SK-N-SH (cell line): Measurements from ENCODE around the gene CHMP1A. TPM values are rescaled to one million over a fixed set of nuclear protein-coding genes. Genes with fewer than 3 reads are reported as not detected.

Source experiments
- CTCF ChIA-PET: fragments of 300-600, 350-600 bp; formaldehyde crosslinking; extraction: SDS; loops from one replicate; lab custom pipeline; 2021; lab: Yijun Ruan, JAX
- POLR2A ChIA-PET: fragments of 350-600 bp; sonication (Branson Sonifier 250); formaldehyde crosslinking; extraction: SDS; loops from one replicate; lab custom pipeline; 2020; ENCODE audit warnings: antibody characterized with exemption, inconsistent platforms; lab: Yijun Ruan, JAX
- DNase-seq: peaks from one replicate; pipeline ENCODE4 v3.0.0; 2012
- H2AFZ ChIP-seq: fragments of 200-600 bp; sonication (generic); 2 replicates; pipeline ENCODE4 v1.8.1; 2016; ENCODE audit warnings: antibody characterized with exemption, mild to moderate bottlenecking, low read depth
- H3F3A ChIP-seq: fragments of 200-600 bp; sonication (generic); replicated peaks from 2 replicates; pipeline ENCODE3; 2016; ENCODE audit warnings: antibody characterized with exemption, mild to moderate bottlenecking; ENCODE audit not compliant: insufficient read depth
- H3K27ac ChIP-seq, 2 experiments: fragments of 200-500 bp in 1 of 2; fragments of 200-600 bp in 1 of 2; sonication (Bioruptor generic) in 1 of 2; sonication (generic), shearing (Covaris generic) in 1 of 2; 2 replicates each; pipeline versions ENCODE4 v1.5.1 to v1.6.1; 2014 to 2016; ENCODE audit warnings: low read depth in 2 of 2, inconsistent platforms in 1 of 2, low read length in 1 of 2, mild to moderate bottlenecking in 1 of 2, mixed read lengths in 1 of 2
- H3K27me3 ChIP-seq: fragments of 200-600 bp; sonication (generic), shearing (Covaris generic); 2 replicates; pipeline ENCODE4 v1.6.1; 2016; ENCODE audit warnings: mixed run types; ENCODE audit not compliant: insufficient read depth
- H3K36me3 ChIP-seq, 2 experiments: fragments of 200-500 bp in 1 of 2; fragments of 200-600 bp in 1 of 2; sonication (Bioruptor generic) in 1 of 2; sonication (generic) in 1 of 2; replicated peaks in 1 of 2; 2 replicates each; pipeline versions ENCODE3 to v1.5.1; 2014 to 2016; ENCODE audit warnings: low read length in 1 of 2, mild to moderate bottlenecking in 1 of 2; ENCODE audit not compliant: insufficient read depth in 2 of 2, control insufficient read depth in 1 of 2
- H3K4me1 ChIP-seq, 2 experiments: fragments of 200-500 bp in 1 of 2; fragments of 200-600 bp in 1 of 2; sonication (Bioruptor generic) in 1 of 2; sonication (generic), shearing (Covaris generic) in 1 of 2; 2 replicates each; pipeline versions ENCODE4 v1.5.1 to v1.6.1; 2014 to 2016; ENCODE audit warnings: low read depth in 1 of 2, low read length in 1 of 2, mixed run types in 1 of 2; ENCODE audit not compliant: insufficient read depth in 2 of 2, control insufficient read depth in 1 of 2
- H3K4me2 ChIP-seq: fragments of 200-600 bp; sonication (generic), shearing (Covaris generic); 2 replicates; pipeline ENCODE4 v1.6.1; 2017; ENCODE audit warnings: mixed run types
- H3K4me3 ChIP-seq, 2 experiments: fragments of 200-500 bp in 1 of 2; fragments of 200-600 bp in 1 of 2; sonication (Bioruptor generic) in 1 of 2; sonication (generic), shearing (Covaris generic) in 1 of 2; 2 replicates each; pipeline versions ENCODE4 v1.5.1 to v1.8.1; 2014 to 2016; ENCODE audit warnings: low read depth in 2 of 2, inconsistent platforms in 1 of 2, low read length in 1 of 2, mild to moderate bottlenecking in 1 of 2, mixed read lengths in 1 of 2, moderate library complexity in 1 of 2
- H3K79me2 ChIP-seq: fragments of 200-600 bp; sonication (generic); 2 replicates; pipeline ENCODE4 v1.8.1; 2017; ENCODE audit warnings: mild to moderate bottlenecking; ENCODE audit not compliant: insufficient read depth
- H3K9ac ChIP-seq: fragments of 200-600 bp; sonication (generic); 2 replicates; pipeline ENCODE4 v1.6.1; 2017; ENCODE audit warnings: mixed run types
- H3K9me2 ChIP-seq: fragments of 200-600 bp; sonication (generic); 2 replicates; pipeline ENCODE4 v1.6.1; 2017; ENCODE audit warnings: mixed run types
- H3K9me3 ChIP-seq: fragments of 200-600 bp; sonication (generic); 2 replicates; pipeline ENCODE4 v1.6.1; 2017; ENCODE audit warnings: mixed run types, mild to moderate bottlenecking, moderate library complexity
- H4K20me1 ChIP-seq: fragments of 200-600 bp; sonication (generic); 2 replicates; pipeline ENCODE4 v1.6.1; 2017; ENCODE audit warnings: mild to moderate bottlenecking, mixed run types; ENCODE audit not compliant: insufficient read depth
- CHD2 ChIP-seq: fragments of 150-350 bp; IDR thresholded peaks from 2 replicates; pipeline ENCODE4 v1.6.1; 2018; ENCODE audit warnings: low read length; ENCODE audit not compliant: partially characterized antibody
- FOXM1 ChIP-seq: IDR thresholded peaks from 2 replicates; pipeline ENCODE4 v1.4.0; 2012; ENCODE audit warnings: low read depth, mild to moderate bottlenecking
- MXI1 ChIP-seq: IDR thresholded peaks from 2 replicates; pipeline ENCODE4 v1.6.1; 2012; ENCODE audit warnings: mild to moderate bottlenecking, low read depth, low read length, improper control_type of control experiment
- NRF1 ChIP-seq: IDR thresholded peaks from 2 replicates; pipeline ENCODE4 v1.6.1; 2012; ENCODE audit warnings: low read depth, mild to moderate bottlenecking, low read length
- POLR2AphosphoS5 ChIP-seq: IDR thresholded peaks from 2 replicates; pipeline ENCODE4 v1.6.1; 2012; ENCODE audit warnings: low read depth, low read length
- TEAD4 ChIP-seq: IDR thresholded peaks from 2 replicates; pipeline ENCODE4 v1.4.0; 2012; ENCODE audit warnings: mild to moderate bottlenecking, borderline replicate concordance; ENCODE audit not compliant: insufficient read depth
- WGBS: methylation state at CpG from one replicate; pipeline ENCODE4 v1.1.6; 2017; ENCODE audit warnings: low lambda C conversion rate; 5-methylcytosine and 5-hydroxymethylcytosine counted together
- polyA plus RNA-seq, 3 experiments: library from polyadenylated mRNA; depleted of rRNA; stranded (reverse); fragments of >200 nt; gene quantifications; 2 replicates each; pipeline ENCODE4 v1.2.3, GENCODE V29; 2012
- TF ChIP-seq, protein P1 (sequence below): IDR thresholded peaks from 2 replicates; pipeline ENCODE4 v1.4.0; 2012; ENCODE audit warnings: low read depth
- TF ChIP-seq, protein P2 (sequence below): IDR thresholded peaks from 2 replicates; pipeline ENCODE4 v1.4.0; 2012; ENCODE audit warnings: low read depth, borderline replicate concordance

Gene CHMP1A
- polyA plus RNA-seq, 1 of the 3 experiments (the other 2 are of a cell fraction): 138 TPM

DNA sequence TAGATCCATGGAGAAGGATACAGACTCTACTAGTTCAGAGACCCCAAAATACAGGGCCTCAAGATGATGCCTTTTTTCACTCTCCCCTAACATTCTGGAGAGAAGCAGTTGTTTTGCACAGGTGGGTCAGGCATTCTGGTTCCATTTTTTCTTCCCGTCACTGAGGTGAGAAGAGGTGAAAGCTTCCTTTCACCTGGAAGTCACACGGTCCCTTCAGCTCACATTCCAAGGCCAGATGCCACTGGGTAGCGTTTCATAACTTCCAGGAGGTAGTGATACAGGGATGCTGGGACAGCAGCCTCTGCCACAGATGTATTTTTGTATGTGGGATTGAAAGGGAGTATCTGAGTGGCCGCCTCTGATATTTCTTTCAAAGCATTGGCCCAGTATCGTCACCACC lies 30.9 kb upstream of the CHMP1A start:
- Histone ChIP-seq H3K9ac (no peak overlapping the region), H3K27ac (no peak overlapping the region), H3K4me2 (no peak overlapping the region), H3K27me3 (no peaks in the 10 kb centered on the region), H3K4me3 (no peak overlapping the region), H3K9me3 (no peaks in the 10 kb centered on the region), H2AFZ (no peak overlapping the region), H4K20me1 (no peaks in the 10 kb centered on the region), H3K79me2 (peaks cover 36% of the 10 kb centered on the region), H3K4me1 (peaks cover 4 to 7% of the 10 kb centered on the region in 2 experiments; a peak in 1 of 4 replicates), H3F3A (peaks cover 3% of the 10 kb centered on the region), H3K9me2 (no peaks in the 10 kb centered on the region), H3K36me3 (peaks cover 11 to 28% of the 10 kb centered on the region in 2 experiments)
- DNase-seq: no peak
- ChIA-PET POLR2A (no interaction called here), CTCF (interaction anchor here (1.0 to 2.1 kb wide), 2 partner anchors 12 to 26 kb away, joined by 4 to 8 read pairs; no protein-coding TSS in a partner anchor)
- 96% methylated on average over 5 of the region's 5 CpGs for WGBS
- TF ChIP-seq MXI1 (no peak), NRF1 (no peak), TEAD4 (no peak), CHD2 (no peak), POLR2AphosphoS5 (no peak)
- TF ChIP-seq, protein P1, sequence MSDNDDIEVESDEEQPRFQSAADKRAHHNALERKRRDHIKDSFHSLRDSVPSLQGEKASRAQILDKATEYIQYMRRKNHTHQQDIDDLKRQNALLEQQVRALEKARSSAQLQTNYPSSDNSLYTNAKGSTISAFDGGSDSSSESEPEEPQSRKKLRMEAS: no peak
- TF ChIP-seq, protein P2, sequence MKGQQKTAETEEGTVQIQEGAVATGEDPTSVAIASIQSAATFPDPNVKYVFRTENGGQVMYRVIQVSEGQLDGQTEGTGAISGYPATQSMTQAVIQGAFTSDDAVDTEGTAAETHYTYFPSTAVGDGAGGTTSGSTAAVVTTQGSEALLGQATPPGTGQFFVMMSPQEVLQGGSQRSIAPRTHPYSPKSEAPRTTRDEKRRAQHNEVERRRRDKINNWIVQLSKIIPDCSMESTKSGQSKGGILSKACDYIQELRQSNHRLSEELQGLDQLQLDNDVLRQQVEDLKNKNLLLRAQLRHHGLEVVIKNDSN: no peak

DNA sequence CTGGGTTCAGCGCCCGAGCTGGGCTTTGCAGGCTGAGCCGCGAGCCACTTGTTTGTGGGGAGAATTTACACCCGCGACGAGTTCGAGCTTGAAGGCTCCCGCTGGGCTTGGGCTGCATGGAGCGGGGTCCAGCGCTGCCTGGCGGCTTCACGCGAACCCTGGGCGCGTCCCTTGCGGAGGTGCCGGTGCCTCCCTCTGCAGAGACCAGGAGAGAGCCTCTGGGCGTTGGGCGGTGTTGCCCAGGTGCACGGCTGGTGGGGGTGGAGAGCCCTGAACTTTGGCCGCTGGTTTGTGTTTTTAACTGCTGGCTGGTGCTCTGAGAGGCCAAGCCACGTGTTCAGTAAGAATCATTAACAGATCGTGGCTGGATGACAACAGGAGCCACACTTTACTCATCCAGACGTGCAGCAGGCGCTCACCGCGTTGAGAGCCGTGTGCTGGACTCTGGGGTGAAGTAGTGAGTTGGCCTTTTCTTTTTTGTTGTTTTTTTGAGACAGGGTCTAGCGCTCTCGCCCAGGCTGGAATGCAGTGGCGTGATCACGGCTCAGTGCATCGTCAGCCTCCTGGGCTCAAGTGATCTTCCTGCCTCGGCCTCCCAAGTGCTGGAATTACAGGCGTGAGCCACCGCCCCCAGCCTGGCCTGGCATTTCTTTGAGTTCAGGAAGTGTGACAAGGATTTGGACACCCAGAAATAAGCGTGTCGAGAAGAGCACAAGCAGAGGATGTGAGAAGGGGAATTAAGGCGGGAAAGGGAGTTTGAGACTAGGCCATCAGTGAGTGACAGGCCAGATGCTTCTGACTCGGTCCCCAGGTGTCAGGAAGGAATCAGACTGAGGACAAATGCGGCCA lies 29.8 kb upstream of the CHMP1A start:
- Histone ChIP-seq H3F3A (peaks cover 3% of the 10 kb centered on the region), H3K79me2 (peaks cover 36% of the 10 kb centered on the region), H3K27ac (peak overlapping the region; percentile 86 to 96), H3K4me1 (peaks cover 4 to 7% of the 10 kb centered on the region in 2 experiments; a peak in 1 of 4 replicates), H2AFZ (peak overlapping the region; percentile 94)
- ChIA-PET CTCF (interaction anchor here (0.6 to 2.3 kb wide), 5 partner anchors 13 to 173 kb away, joined by 3 to 22 read pairs (median 3); partner anchors contain the start of gene SPATA2L), POLR2A (interaction anchor here (0.6 to 1.5 kb wide), 8 partner anchors 8 to 235 kb away, joined by 3 to 10 read pairs (median 4); partner anchors contain the start of genes CHMP1A and SPATA33)
- DNase-seq: no peak
- TF ChIP-seq CHD2 (no peak), MXI1 (peak; percentile 91), FOXM1 (no peak), TEAD4 (no peak)
- TF ChIP-seq, protein P1: peak; percentile 54; the same call in 1 of the 2 replicates
- TF ChIP-seq, all 33 proteins: peak for 2
- 20% methylated on average over 21 of the region's 42 CpGs for WGBS
- H3K9me3 ChIP-seq: no peaks in the 10 kb centered on the region
- no peaks in the 10 kb centered on the region for H4K20me1 ChIP-seq
- H3K9ac ChIP-seq: peak overlapping the region; percentile 87
- peak overlapping the region; percentile 99 for H3K4me2 ChIP-seq
- H3K27me3 ChIP-seq: no peaks in the 10 kb centered on the region
- H3K4me3 ChIP-seq: peak overlapping the region; percentile 82 to 87
- H3K9me2 ChIP-seq: no peaks in the 10 kb centered on the region
- H3K36me3 ChIP-seq: peaks cover 11 to 19% of the 10 kb centered on the region in 2 experiments
